Measurements from ENCODE around the gene EYS. TPM values are rescaled to one million over a fixed set of nuclear protein-coding genes. Genes with fewer than 3 reads are reported as not detected.

Gene EYS
- total and polyA plus RNA-seq, 2 of the 13 experiments (the other 11 are each of a cell fraction or from before 2014, with no cell fraction given): 0.04 to 0.07 TPM

DNA sequence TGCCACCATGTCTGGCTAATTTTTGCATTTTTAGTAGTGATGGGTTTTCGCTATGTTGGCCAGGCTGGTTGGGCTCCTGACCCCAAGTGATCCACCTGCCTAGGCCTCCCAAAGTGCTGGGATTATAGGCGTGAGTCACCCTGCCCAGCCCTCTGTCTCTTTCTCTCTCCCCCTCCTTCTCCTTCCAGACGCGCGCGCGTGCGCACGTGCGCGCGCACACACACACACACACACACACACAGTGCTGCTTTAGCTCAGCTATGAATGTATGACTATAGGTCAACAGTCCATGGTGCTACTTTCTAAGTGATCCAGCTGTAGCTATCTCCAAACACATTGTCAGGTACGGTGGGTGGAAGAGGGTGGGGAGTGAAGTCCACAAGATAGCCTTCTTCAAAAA is 1621.9 kb downstream of the EYS start:
- H3K36me3 ChIP-seq (replicated peaks in 1 of 2; ENCODE audit: control insufficient read depth in 1 of 2, insufficient read depth in 2 of 2, low read length in 2 of 2): no peaks in the 10 kb centered on the region
- WGBS (ENCODE audit: low lambda C conversion rate): 72% methylated on average over 13 of the region's 13 CpGs
- CTCF ChIA-PET (ENCODE audit: low intra/inter-chr PET ratio, low total read pairs): no interaction called here
- FAIRE-seq (no peak), ATAC-seq (no peak), DNase-seq (ENCODE audit: low spot score) (no peak)
- H2AFZ ChIP-seq (ENCODE audit: low read length): no peak overlapping the region
- POLR2A ChIA-PET: no interaction called here
- peaks cover 0 to 5% of the 10 kb centered on the region in 2 experiments; a peak in 1 of 5 replicates for H3K27me3 ChIP-seq (ENCODE audit: control insufficient read depth in 1 of 2, insufficient read depth in 2 of 2, low read length in 2 of 2)
- H3K9ac ChIP-seq (ENCODE audit: insufficient read depth, low read depth, low read length): no peak overlapping the region
- no peaks in the 10 kb centered on the region for H3K79me2 ChIP-seq (ENCODE audit: insufficient read depth, low read length)
- peaks cover 18% of the 10 kb centered on the region for H3K4me1 ChIP-seq (ENCODE audit: insufficient read depth, low read length)
- no peak for TF ChIP-seq ZNF484 (CRISPR knock-in tag; IDR thresholded peaks at IDR 0.05; ENCODE audit: borderline replicate concordance, low read depth)
- TF ChIP-seq ZNF839 (CRISPR knock-in tag; IDR thresholded peaks at IDR 0.05; ENCODE audit: borderline replicate concordance): no peak
- no peak for TF ChIP-seq ZNF501 (CRISPR knock-in tag; IDR thresholded peaks at IDR 0.05)
- TF ChIP-seq IKZF1 (IDR thresholded peaks at IDR 0.05): no peak
- TF ChIP-seq, protein P1, sequence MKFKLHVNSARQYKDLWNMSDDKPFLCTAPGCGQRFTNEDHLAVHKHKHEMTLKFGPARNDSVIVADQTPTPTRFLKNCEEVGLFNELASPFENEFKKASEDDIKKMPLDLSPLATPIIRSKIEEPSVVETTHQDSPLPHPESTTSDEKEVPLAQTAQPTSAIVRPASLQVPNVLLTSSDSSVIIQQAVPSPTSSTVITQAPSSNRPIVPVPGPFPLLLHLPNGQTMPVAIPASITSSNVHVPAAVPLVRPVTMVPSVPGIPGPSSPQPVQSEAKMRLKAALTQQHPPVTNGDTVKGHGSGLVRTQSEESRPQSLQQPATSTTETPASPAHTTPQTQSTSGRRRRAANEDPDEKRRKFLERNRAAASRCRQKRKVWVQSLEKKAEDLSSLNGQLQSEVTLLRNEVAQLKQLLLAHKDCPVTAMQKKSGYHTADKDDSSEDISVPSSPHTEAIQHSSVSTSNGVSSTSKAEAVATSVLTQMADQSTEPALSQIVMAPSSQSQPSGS (CRISPR knock-in tag; IDR thresholded peaks at IDR 0.05): no peak
- TF ChIP-seq, protein P2, sequence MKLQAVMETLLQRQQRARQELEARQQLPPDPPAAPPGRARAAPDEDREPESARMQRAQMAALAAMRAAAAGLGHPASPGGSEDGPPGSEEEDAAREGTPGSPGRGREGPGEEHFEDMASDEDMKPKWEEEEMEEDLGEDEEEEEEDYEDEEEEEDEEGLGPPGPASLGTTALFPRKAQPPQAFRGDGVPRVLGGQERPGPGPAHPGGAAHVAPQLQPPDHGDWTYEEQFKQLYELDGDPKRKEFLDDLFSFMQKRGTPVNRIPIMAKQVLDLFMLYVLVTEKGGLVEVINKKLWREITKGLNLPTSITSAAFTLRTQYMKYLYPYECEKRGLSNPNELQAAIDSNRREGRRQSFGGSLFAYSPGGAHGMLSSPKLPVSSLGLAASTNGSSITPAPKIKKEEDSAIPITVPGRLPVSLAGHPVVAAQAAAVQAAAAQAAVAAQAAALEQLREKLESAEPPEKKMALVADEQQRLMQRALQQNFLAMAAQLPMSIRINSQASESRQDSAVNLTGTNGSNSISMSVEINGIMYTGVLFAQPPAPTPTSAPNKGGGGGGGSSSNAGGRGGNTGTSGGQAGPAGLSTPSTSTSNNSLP (IDR thresholded peaks at IDR 0.05; ENCODE audit: low read depth, low read length): no peak
- no peak for TF ChIP-seq ARHGAP35 (CRISPR knock-in tag; IDR thresholded peaks at IDR 0.05; ENCODE audit: borderline replicate concordance)
- intact Hi-C loops (cut with micrococcal nuclease; ENCODE audit: unreplicated experiment): no loop called here
- H3K9me3 ChIP-seq (ENCODE audit: low read length): no peaks in the 10 kb centered on the region
- no TSS peak for BruUV-seq (replicated peaks)
- H3K4me3 ChIP-seq (replicated peaks in 1 of 3; ENCODE audit: insufficient read depth in 1 of 3, low read depth in 2 of 3, low read length in 3 of 3): no peak overlapping the region
- H4K20me1 ChIP-seq (ENCODE audit: insufficient read depth, low read length): no peaks in the 10 kb centered on the region
- no peak overlapping the region for H3K27ac ChIP-seq (ENCODE audit: extremely low read length, insufficient read depth, low read length)
- in situ Hi-C loops (cut with HindIII; ENCODE audit: extremely low pct_ligation_motif_present, low pct_unique_long_range_greater_than_20kb): no loop called here
- H3K4me2 ChIP-seq (ENCODE audit: low read depth, low read length): no peak overlapping the region

Data from HepG2 (cell line).